H9 (cell line): ENCODE results near the gene CNOT11. TPM values are rescaled to one million over a fixed set of nuclear protein-coding genes. Genes with fewer than 3 reads are reported as not detected.

Experiments used
- DNase-seq: peaks from one replicate; pipeline ENCODE4 v3.0.0-alpha.2; 2017
- H2AFZ ChIP-seq: one replicate; pipeline ENCODE4 v1.6.1; 2013; ENCODE audit warnings: mild to moderate bottlenecking, low read length, control low read depth, moderate library complexity
- H2AK5ac ChIP-seq: 2 replicates; pipeline ENCODE4 v1.6.1; 2013; ENCODE audit warnings: low read length, control low read depth, mixed read lengths; ENCODE audit not compliant: insufficient read length
- H2BK120ac ChIP-seq: one replicate; pipeline ENCODE4 v1.6.1; 2013; ENCODE audit warnings: low read depth, mild to moderate bottlenecking, low read length, control low read depth, inconsistent platforms; ENCODE audit not compliant: poor library complexity, severe bottlenecking
- H2BK12ac ChIP-seq: 2 replicates; pipeline ENCODE4 v1.6.1; 2013; ENCODE audit warnings: low read length, control low read depth, mixed read lengths, low read depth; ENCODE audit not compliant: insufficient read length
- H2BK15ac ChIP-seq: 2 replicates; pipeline ENCODE4 v1.6.1; 2013; ENCODE audit warnings: low read depth, low read length, control low read depth
- H2BK20ac ChIP-seq: one replicate; pipeline ENCODE4 v1.6.1; 2013; ENCODE audit warnings: low read depth, mild to moderate bottlenecking, low read length, control low read depth, inconsistent platforms; ENCODE audit not compliant: poor library complexity, severe bottlenecking
- H2BK5ac ChIP-seq: 2 replicates; pipeline ENCODE4 v1.6.1; 2013; ENCODE audit warnings: low read length, control low read depth, mixed read lengths; ENCODE audit not compliant: insufficient read length
- H3K14ac ChIP-seq: 2 replicates; pipeline ENCODE4 v1.6.1; 2013; ENCODE audit warnings: low read length, control low read depth; ENCODE audit not compliant: insufficient read depth
- H3K18ac ChIP-seq: 2 replicates; pipeline ENCODE4 v1.6.1; 2013; ENCODE audit warnings: low read depth, mild to moderate bottlenecking, mixed read lengths, low read length, control low read depth; ENCODE audit not compliant: insufficient read length
- H3K23ac ChIP-seq: 2 replicates; pipeline ENCODE4 v1.6.1; 2013; ENCODE audit warnings: low read length, control low read depth, mixed read lengths, low read depth; ENCODE audit not compliant: insufficient read length
- H3K23me2 ChIP-seq: 2 replicates; pipeline ENCODE4 v1.6.1; 2013; ENCODE audit warnings: low read depth, mild to moderate bottlenecking, mixed read lengths, low read length, control low read depth; ENCODE audit not compliant: insufficient read length, poor library complexity, severe bottlenecking
- H3K27ac ChIP-seq: 2 replicates; pipeline ENCODE4 v1.5.1; 2013; ENCODE audit warnings: low read length, control low read depth, mixed read lengths, low read depth; ENCODE audit not compliant: insufficient read length
- H3K27me3 ChIP-seq: 2 replicates; pipeline ENCODE4 v1.6.1; 2013; ENCODE audit warnings: low read length, control low read depth, inconsistent platforms; ENCODE audit not compliant: insufficient read depth
- H3K4ac ChIP-seq: 2 replicates; pipeline ENCODE4 v1.6.1; 2013; ENCODE audit warnings: low read depth, mild to moderate bottlenecking, control low read depth, inconsistent platforms, low read length, moderate library complexity
- H3K4me1 ChIP-seq: 2 replicates; pipeline ENCODE4 v1.6.1; 2013; ENCODE audit warnings: low read length, control low read depth, inconsistent platforms; ENCODE audit not compliant: insufficient read depth
- H3K4me2 ChIP-seq: 2 replicates; pipeline ENCODE4 v1.6.1; 2013; ENCODE audit warnings: low read length, control low read depth, mixed read lengths; ENCODE audit not compliant: insufficient read length, insufficient read depth
- H3K56ac ChIP-seq: 2 replicates; pipeline ENCODE4 v1.6.1; 2013; ENCODE audit warnings: low read depth, mild to moderate bottlenecking, mixed read lengths, low read length, control low read depth; ENCODE audit not compliant: insufficient read length
- H3K79me1 ChIP-seq: 2 replicates; pipeline ENCODE4 v1.6.1; 2013; ENCODE audit warnings: low read depth, mild to moderate bottlenecking, moderate library complexity, low read length, control low read depth, inconsistent platforms; ENCODE audit not compliant: insufficient read depth, poor library complexity, severe bottlenecking
- H3K79me2 ChIP-seq: 2 replicates; pipeline ENCODE4 v1.6.1; 2013; ENCODE audit warnings: low read length, control low read depth, inconsistent platforms; ENCODE audit not compliant: insufficient read depth
- H3K9ac ChIP-seq: 2 replicates; pipeline ENCODE4 v1.6.1; 2013; ENCODE audit warnings: low read length, control low read depth, mixed read lengths; ENCODE audit not compliant: insufficient read length; ENCODE audit errors: extremely low read depth
- H3K9me3 ChIP-seq: one replicate; pipeline ENCODE4 v1.6.1; 2013; ENCODE audit warnings: low read depth, low read length, inconsistent platforms; ENCODE audit not compliant: control insufficient read depth
- H3T11ph ChIP-seq: one replicate; pipeline ENCODE4 v1.6.1; 2013; ENCODE audit warnings: mild to moderate bottlenecking, low read length, control low read depth, inconsistent platforms
- H4K20me1 ChIP-seq: one replicate; pipeline ENCODE4 v1.6.1; 2013; ENCODE audit not compliant: control insufficient read depth, insufficient read length, insufficient read depth
- H4K5ac ChIP-seq: 2 replicates; pipeline ENCODE4 v1.6.1; 2013; ENCODE audit warnings: low read depth, mild to moderate bottlenecking, mixed read lengths, low read length, control low read depth; ENCODE audit not compliant: insufficient read length
- H4K8ac ChIP-seq: replicated peaks from 2 replicates; pipeline ENCODE4 v1.6.1; 2013; ENCODE audit warnings: low read length, control low read depth, mixed read lengths, low read depth; ENCODE audit not compliant: insufficient read length
- H4K91ac ChIP-seq: 2 replicates; pipeline ENCODE4 v1.6.1; 2013; ENCODE audit warnings: low read depth, mild to moderate bottlenecking, moderate library complexity, mixed read lengths, low read length, control low read depth; ENCODE audit not compliant: insufficient read length
- H3K27ac Mint-ChIP-seq, 3 experiments: 2 replicates in 2 of 3; 3 replicates in 1 of 3; pipeline ENCODE4 v1.8.0; 2020 to 2021; ENCODE audit warnings: mixed read lengths in 3 of 3, mild to moderate bottlenecking in 1 of 3, moderate library complexity in 1 of 3
- H3K27me3 Mint-ChIP-seq: 2 replicates; pipeline ENCODE4 v1.8.0; 2021; ENCODE audit warnings: low read depth, mild to moderate bottlenecking, moderate library complexity, mixed read lengths
- H3K36me3 Mint-ChIP-seq, 3 experiments: 2 replicates in 2 of 3; 3 replicates in 1 of 3; pipeline ENCODE4 v1.8.0; 2020 to 2021; ENCODE audit warnings: low read depth in 3 of 3, mixed read lengths in 3 of 3; ENCODE audit not compliant: insufficient read depth in 1 of 3
- H3K4me1 Mint-ChIP-seq, 2 experiments: 2 replicates each; pipeline ENCODE4 v1.8.0; 2020; ENCODE audit warnings: mixed read lengths in 2 of 2
- H3K4me3 Mint-ChIP-seq, 2 experiments: 2 replicates in 1 of 2; 3 replicates in 1 of 2; pipeline ENCODE4 v1.8.0; 2020 to 2021; ENCODE audit warnings: mild to moderate bottlenecking in 2 of 2, mixed read lengths in 2 of 2, moderate library complexity in 1 of 2
- H3K9me3 Mint-ChIP-seq, 2 experiments: 2 replicates in 1 of 2; 3 replicates in 1 of 2; pipeline ENCODE4 v1.8.0; 2020; ENCODE audit warnings: mild to moderate bottlenecking in 2 of 2, mixed read lengths in 2 of 2, moderate library complexity in 1 of 2
- WGBS: extraction: QIAGEN DNeasy Blood & Tissue Kit; methylation state at CpG from one replicate; pipeline ENCODE4 v1.1.7; 2013; ENCODE audit warnings: missing lambda C conversion rate, low lambda C conversion rate, mixed read lengths; ENCODE audit not compliant: insufficient read length; ENCODE audit errors: extremely low coverage; 5-methylcytosine and 5-hydroxymethylcytosine counted together
- total RNA-seq: library from RNA; stranded (reverse); gene quantifications from 2 replicates; pipeline ENCODE4 v1.2.1, GENCODE V29; 2021
- TF ChIP-seq, protein P1 (sequence below): fragments of 200-600 bp; sonication (generic); conservative IDR thresholded peaks from 3 replicates; pipeline ENCODE4 v1.8.0; 2021; ENCODE audit warnings: antibody characterized with exemption, mild to moderate bottlenecking

The CNOT11 gene
- total RNA-seq, 1 experiment from 2014 or later, result 46.8 TPM

DNA sequence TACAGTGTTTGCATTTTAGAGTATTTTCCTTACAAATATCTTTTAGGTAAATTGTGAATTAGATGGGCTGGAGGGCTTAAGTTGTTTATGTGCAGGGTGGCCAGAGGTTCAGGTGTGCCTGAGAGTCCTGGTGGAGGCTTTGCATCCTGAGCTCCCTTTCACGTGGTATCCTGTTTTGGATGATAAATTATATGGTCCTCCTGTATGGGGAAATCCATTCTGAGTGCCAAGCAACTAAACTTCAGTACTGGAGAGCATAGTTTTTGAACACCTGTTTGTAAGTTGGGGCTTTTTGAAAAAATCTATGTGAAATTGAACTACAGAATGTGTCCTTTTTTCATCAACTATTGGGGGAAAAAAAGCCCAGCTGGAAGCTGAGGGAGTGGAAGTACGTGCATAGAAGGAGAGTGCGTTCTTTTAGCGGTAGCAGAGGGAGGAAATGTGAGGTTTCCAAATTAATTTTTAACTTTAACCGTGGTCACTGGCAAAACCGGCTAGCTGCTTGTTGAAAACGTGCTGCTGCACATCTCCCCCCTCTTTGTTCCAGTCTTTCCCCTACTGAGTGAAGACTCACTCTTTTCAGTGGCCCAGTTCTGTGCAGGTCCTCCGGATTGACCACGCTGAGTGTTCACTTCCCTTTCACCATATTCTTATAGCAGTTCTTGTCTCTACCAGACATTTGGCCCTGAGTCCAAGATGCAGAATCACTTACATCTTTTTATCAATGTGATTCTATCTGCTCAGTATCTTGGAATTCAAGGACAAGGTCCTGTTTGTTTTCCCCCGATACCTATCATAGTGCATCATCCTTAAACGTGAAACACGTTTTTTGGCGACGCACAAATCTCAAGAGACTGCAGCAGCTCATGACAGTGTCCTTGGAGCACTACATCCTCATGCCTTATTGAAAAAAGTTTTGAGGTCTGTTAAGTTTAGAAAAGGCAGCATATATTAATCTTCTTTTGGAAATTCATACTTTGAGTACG is 15.3 kb downstream of the CNOT11 start:
- no peaks in the 10 kb centered on the region for H3K27me3 Mint-ChIP-seq
- TF ChIP-seq, protein P1, sequence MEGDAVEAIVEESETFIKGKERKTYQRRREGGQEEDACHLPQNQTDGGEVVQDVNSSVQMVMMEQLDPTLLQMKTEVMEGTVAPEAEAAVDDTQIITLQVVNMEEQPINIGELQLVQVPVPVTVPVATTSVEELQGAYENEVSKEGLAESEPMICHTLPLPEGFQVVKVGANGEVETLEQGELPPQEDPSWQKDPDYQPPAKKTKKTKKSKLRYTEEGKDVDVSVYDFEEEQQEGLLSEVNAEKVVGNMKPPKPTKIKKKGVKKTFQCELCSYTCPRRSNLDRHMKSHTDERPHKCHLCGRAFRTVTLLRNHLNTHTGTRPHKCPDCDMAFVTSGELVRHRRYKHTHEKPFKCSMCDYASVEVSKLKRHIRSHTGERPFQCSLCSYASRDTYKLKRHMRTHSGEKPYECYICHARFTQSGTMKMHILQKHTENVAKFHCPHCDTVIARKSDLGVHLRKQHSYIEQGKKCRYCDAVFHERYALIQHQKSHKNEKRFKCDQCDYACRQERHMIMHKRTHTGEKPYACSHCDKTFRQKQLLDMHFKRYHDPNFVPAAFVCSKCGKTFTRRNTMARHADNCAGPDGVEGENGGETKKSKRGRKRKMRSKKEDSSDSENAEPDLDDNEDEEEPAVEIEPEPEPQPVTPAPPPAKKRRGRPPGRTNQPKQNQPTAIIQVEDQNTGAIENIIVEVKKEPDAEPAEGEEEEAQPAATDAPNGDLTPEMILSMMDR, result no peak
- Histone ChIP-seq H3K18ac (no peak overlapping the region), H3K4me1 (no peaks in the 10 kb centered on the region), H2AK5ac (no peak overlapping the region), H3K23me2 (no peaks in the 10 kb centered on the region), H2AFZ (no peak overlapping the region), H3K79me1 (no peaks in the 10 kb centered on the region), H4K8ac (no peak overlapping the region), H2BK12ac (no peak overlapping the region), H3K4me2 (no peak overlapping the region), H3K9ac (no peak overlapping the region), H2BK15ac (no peak overlapping the region), H4K20me1 (no peaks in the 10 kb centered on the region), H3K4ac (no peak overlapping the region), H3K79me2 (no peaks in the 10 kb centered on the region), H3T11ph (no peak overlapping the region), H3K27ac (no peak overlapping the region), H2BK20ac (no peak overlapping the region), H2BK5ac (no peak overlapping the region), H3K56ac (peak overlapping the region; percentile 42), H4K91ac (no peak overlapping the region), H3K27me3 (no peaks in the 10 kb centered on the region), H2BK120ac (no peak overlapping the region), H3K14ac (no peak overlapping the region), H4K5ac (no peak overlapping the region), H3K23ac (no peak overlapping the region), H3K9me3 (no peaks in the 10 kb centered on the region)
- no peak for DNase-seq
- H3K36me3 Mint-ChIP-seq, result peaks cover 28 to 77% (median 47%) of the 10 kb centered on the region in 3 experiments; a peak in 6 of 7 replicates
- H3K4me3 Mint-ChIP-seq, result no peak overlapping the region
- peak overlapping the region in 1 of 3 experiments; percentile 33; a peak in 2 of 7 replicates for H3K27ac Mint-ChIP-seq
- H3K9me3 Mint-ChIP-seq, result no peaks in the 10 kb centered on the region
- H3K4me1 Mint-ChIP-seq, result peaks cover 8 to 16% of the 10 kb centered on the region in 2 experiments
- WGBS, result no CpG with 5 or more reads among the region's 15 CpGs
